Panc1 (cell line): ENCODE results near the gene TBXAS1.

Experiments
- CTCF ChIP-seq: fragments of 450-650 bp; IDR thresholded peaks from 2 replicates; pipeline ENCODE4 v1.5.1; 2017; ENCODE audit warnings: mild to moderate bottlenecking
- POLR2AphosphoS5 ChIP-seq: IDR thresholded peaks from 2 replicates; pipeline ENCODE4 v1.6.1; 2012; ENCODE audit warnings: mild to moderate bottlenecking, low read depth, low read length, moderate library complexity
- REST ChIP-seq, 2 experiments: IDR thresholded peaks; 2 replicates each; pipeline ENCODE4 v1.6.1; 2011 to 2012; ENCODE audit warnings: low read depth in 2 of 2, control low read depth in 1 of 2, low read length in 1 of 2, mild to moderate bottlenecking in 1 of 2, moderate library complexity in 1 of 2; ENCODE audit not compliant: insufficient read depth in 1 of 2

GRCh38 chr7:140008755-140009610 is 179.9 kb downstream of the TBXAS1 start:
- no peak for TF ChIP-seq CTCF
- no peak for TF ChIP-seq POLR2AphosphoS5
- no peak for TF ChIP-seq REST (IDR thresholded peaks at IDR 0.05; ENCODE audit: insufficient read depth in 1 of 2, low read depth in 2 of 2, low read length in 1 of 2)
